ENCODE measurements around the gene SAGE1. TPM values are rescaled to one million over a fixed set of nuclear protein-coding genes. Genes with fewer than 3 reads are reported as not detected.
"Not testable (repeated sequence)": the region's sequence is repeated elsewhere in the genome, so short reads cannot be mapped to it uniquely, and the experiment has no call there.

Gene SAGE1
- total and polyA plus RNA-seq, 2 experiments from 2014 or later: not detected

- DNase-seq (ENCODE audit: low spot score): peak; percentile 21
These were observed 4.5 kb upstream of the SAGE1 start for GRCh38 chrX:135888976-135889375.

GRCh38 chrX:135890087-135890585 is 3.4 kb upstream of the SAGE1 start:
- Mint-ChIP-seq H3K27me3 (ENCODE audit: insufficient read depth, low read depth, poor library complexity) (no peaks in the 10 kb centered on the region), H3K4me3 (no peak overlapping the region), H3K4me1 (no peaks in the 10 kb centered on the region), H3K27ac (no peak overlapping the region), H3K9me3 (peaks cover 23% of the 10 kb centered on the region), H3K36me3 (ENCODE audit: low read depth) (peaks cover 3% of the 10 kb centered on the region; the same call in 2 of the 3 replicates)
- Histone ChIP-seq H3K4me3 (no peak overlapping the region), H3K27me3 (ENCODE audit: insufficient read depth) (no peaks in the 10 kb centered on the region), H3K27ac (ENCODE audit: low read depth) (no peak overlapping the region), H3F3A (replicated peaks; ENCODE audit: low read depth) (no peaks in the 10 kb centered on the region), H3K79me2 (replicated peaks; ENCODE audit: insufficient read depth) (no peaks in the 10 kb centered on the region), H3K4me2 (no peak overlapping the region), H4K20me1 (replicated peaks; ENCODE audit: insufficient read depth) (no peaks in the 10 kb centered on the region), H3K9me2 (ENCODE audit: insufficient read depth) (no peaks in the 10 kb centered on the region), H3K4me1 (ENCODE audit: insufficient read depth) (no peaks in the 10 kb centered on the region), H2AFZ (no peak overlapping the region), H3K36me3 (ENCODE audit: insufficient read depth) (no peaks in the 10 kb centered on the region)
- DNase-seq (ENCODE audit: low spot score) (no peak), ATAC-seq (no peak)
- TF ChIP-seq POLR2AphosphoS5 (IDR thresholded peaks at IDR 0.05; ENCODE audit: low read depth) (no peak), ETS1 (IDR thresholded peaks at IDR 0.05) (no peak), CREB1 (CRISPR knock-in tag; IDR thresholded peaks at IDR 0.05; ENCODE audit: low read depth) (no peak), NANOG (IDR thresholded peaks at IDR 0.05; ENCODE audit: borderline replicate concordance) (no peak), ZNF114 (CRISPR knock-in tag; IDR thresholded peaks at IDR 0.05) (no peak), CTCF (conservative IDR thresholded peaks at IDR 0.05; ENCODE audit: low read depth in 2 of 2) (no peak), EZH2phosphoT487 (IDR thresholded peaks at IDR 0.05; ENCODE audit: unreplicated experiment) (no peak), ZNF331 (CRISPR knock-in tag; IDR thresholded peaks at IDR 0.05; ENCODE audit: low read depth) (no peak), STAT1 (IDR thresholded peaks at IDR 0.05; ENCODE audit: unreplicated experiment) (no peak), REST (IDR thresholded peaks at IDR 0.05; ENCODE audit: unreplicated experiment) (no peak), EZH2 (IDR thresholded peaks at IDR 0.05; ENCODE audit: low read depth, unreplicated experiment) (no peak)

More at GRCh38 chrX:135888976-135889375, 4.5 kb upstream of the SAGE1 start:
- not testable (repeated sequence) for H2AFZ ChIP-seq; ATAC-seq; H3K36me3 Mint-ChIP-seq (ENCODE audit: low read depth); H3K27ac Mint-ChIP-seq; H3K4me1 ChIP-seq (ENCODE audit: insufficient read depth); H3K36me3 ChIP-seq (ENCODE audit: insufficient read depth); H3K79me2 ChIP-seq (replicated peaks; ENCODE audit: insufficient read depth); H3K4me3 Mint-ChIP-seq; H4K20me1 ChIP-seq (replicated peaks; ENCODE audit: insufficient read depth); H3K4me3 ChIP-seq; H3K9me2 ChIP-seq (ENCODE audit: insufficient read depth); H3K4me1 Mint-ChIP-seq; H3K27ac ChIP-seq (ENCODE audit: low read depth); H3F3A ChIP-seq (replicated peaks; ENCODE audit: low read depth); H3K27me3 Mint-ChIP-seq (ENCODE audit: insufficient read depth, low read depth, poor library complexity); H3K27me3 ChIP-seq (ENCODE audit: insufficient read depth); H3K4me2 ChIP-seq
- TF ChIP-seq CTCF (conservative IDR thresholded peaks at IDR 0.05; ENCODE audit: low read depth in 2 of 2): peak; percentile 20 to 53; a peak in 3 of 4 replicates
- H3K9me3 Mint-ChIP-seq: peaks cover 23% of the 10 kb centered on the region

Data from GM23338 (cell line).